Urothelium cell line (cell line): ENCODE data around the gene USP51.
"Not testable (repeated sequence)": the region's sequence is repeated elsewhere in the genome, so short reads cannot be mapped to it uniquely, and the experiment has no call there.

Experiments
- DNase-seq: peaks from one replicate; pipeline ENCODE4 v3.0.0; 2011; ENCODE audit warnings: low spot score, mixed read lengths
- FAIRE-seq: peaks from 2 replicates; lab custom pipeline; 2011; peaks lifted over from hg19 to GRCh38; lab: Jason Lieb, UNC

The USP51 gene

DNA sequence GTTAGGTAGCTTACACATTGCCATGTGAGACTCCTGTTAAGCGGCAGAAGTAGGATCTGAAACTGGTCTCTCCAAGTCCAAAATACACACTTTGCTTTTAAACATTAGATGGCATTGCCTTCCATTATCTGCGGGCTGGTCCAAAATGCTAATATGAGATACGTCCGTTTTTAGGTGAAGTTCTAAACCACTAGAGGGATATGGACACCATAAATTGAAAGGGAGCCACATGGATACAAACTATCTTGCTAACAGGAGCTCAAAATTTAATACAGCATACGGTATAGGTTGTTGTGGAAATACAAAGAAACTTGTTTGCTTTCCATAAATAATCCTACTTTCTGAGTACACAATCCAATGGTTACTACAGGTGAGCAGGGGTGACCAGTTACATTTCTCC, 23.9 kb downstream of the USP51 start:
- not testable (repeated sequence) for FAIRE-seq, DNase-seq

GRCh38 chrX:55465108-55465507, 24.5 kb downstream of the USP51 start:
- DNase-seq, FAIRE-seq: not testable (repeated sequence)

DNA sequence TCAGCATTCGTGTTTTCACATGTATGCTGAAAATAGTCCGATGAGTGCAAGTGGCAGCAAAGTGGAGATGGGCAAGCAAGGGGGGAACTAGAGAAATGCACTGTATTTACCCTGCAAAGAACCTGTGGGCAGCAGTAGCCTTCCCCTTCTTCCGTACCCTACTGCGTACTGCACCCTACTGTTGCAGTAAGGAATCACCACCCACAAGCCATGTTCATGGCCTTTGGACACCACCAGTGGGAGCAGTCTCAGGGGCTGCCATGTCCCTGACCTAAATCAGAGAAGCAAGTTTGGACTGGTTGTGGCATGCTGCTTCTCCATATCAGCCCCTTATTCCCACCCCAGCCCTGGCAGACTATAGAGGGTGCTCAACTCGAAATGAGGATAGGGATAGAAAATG, 25.6 kb downstream of the USP51 start:
- not testable (repeated sequence) for FAIRE-seq, DNase-seq

DNA sequence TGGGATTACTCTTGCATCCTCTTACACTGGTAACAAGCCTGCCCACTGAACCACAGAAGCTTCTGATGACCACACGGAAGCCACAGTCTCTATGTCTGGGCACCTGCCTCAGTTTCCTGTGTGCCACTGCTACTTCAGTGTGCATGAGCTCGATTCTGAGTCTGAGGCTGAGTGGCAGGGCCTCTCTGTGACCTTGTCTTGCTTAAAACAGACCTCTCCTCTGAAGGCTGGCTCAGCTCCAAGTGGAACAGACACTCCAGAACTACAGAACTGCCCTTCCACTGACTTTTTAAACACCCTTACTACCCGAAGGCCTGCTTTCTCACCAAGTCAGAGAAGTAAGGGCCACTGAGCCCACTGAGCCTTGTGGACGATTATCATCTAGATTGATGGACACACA, 29.7 kb downstream of the USP51 start:
- DNase-seq, FAIRE-seq: not testable (repeated sequence)

- DNase-seq, FAIRE-seq: not testable (repeated sequence)
Observed at GRCh38 chrX:55459426-55459825, 30.2 kb downstream of the USP51 start.

DNA sequence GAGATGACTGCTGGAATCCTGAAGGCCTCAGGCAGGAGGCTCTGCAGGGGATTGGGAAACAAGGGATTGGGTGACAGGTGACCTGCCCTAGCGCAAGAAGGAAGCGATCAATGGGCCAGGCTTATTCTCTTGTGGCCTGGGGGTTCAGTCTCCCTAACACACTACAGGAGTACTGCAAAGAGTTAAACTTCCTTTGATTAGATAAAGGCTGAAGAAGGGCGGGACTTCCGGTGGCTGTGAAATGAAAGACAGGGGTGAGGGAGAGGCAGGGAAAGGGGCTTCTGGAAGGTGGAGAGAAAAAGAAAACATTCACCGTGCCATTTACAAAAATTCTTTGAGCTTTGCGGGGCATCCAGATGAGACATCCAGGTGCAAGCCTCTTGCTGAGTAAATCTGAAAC, 33.9 kb downstream of the USP51 start:
- not testable (repeated sequence) for DNase-seq, FAIRE-seq

DNA sequence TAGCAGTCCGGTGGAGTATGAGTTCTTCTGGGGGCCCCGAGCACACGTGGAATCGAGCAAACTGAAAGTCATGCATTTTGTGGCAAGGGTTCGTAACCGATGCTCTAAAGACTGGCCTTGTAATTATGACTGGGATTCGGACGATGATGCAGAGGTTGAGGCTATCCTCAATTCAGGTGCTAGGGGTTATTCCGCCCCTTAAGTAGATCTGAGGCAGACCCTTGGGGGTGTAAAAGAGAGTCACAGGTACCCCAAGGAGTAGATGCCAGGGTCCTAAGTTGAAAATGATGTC, 36.9 kb downstream of the USP51 start:
- peak; percentile 1 for DNase-seq

DNA sequence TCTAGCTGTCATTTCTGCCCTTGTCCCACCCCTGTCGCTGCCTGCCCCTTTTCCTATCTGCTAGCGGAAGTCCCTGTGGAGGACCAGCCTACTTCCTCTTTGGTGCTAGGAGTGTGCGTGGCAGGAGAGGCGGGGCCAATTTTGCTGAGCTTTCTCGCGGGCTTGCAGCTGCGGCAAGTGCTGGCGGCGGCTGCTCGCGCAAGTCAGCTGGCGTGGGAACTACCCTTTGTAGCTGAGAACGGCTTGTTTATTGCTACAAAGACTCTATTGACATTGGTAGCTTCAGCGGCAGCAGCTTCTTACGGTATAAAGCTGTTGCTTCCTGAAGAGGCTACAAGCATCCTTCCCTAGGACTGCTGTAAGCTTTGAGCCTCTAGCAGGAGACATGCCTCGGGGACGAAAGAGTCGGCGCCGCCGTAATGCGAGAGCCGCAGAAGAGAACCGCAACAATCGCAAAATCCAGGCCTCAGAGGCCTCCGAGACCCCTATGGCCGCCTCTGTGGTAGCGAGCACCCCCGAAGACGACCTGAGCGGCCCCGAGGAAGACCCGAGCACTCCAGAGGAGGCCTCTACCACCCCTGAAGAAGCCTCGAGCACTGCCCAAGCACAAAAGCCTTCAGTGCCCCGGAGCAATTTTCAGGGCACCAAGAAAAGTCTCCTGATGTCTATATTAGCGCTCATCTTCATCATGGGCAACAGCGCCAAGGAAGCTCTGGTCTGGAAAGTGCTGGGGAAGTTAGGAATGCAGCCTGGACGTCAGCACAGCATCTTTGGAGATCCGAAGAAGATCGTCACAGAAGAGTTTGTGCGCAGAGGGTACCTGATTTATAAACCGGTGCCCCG, 37.4 kb downstream of the USP51 start, which contains the start of gene MAGEH1:
TSS of gene MAGEH1 (plus strand) at position 138 of the 843 bp plus-strand sequence. CDS start at position 386, 248 bp downstream.
- FAIRE-seq, result no peak
- peak; percentile 77 for DNase-seq

More for the DNA sequence above, 36.9 kb downstream of the USP51 start:
- no peak for FAIRE-seq

GRCh38 chrX:55451626-55451989, 38.0 kb downstream of the USP51 start:
- FAIRE-seq (no peak), DNase-seq (no peak)

GRCh38 chrX:55451141-55451540, 38.5 kb downstream of the USP51 start:
- FAIRE-seq, result no peak
- no peak for DNase-seq

GRCh38 chrX:55450259-55450658, 39.4 kb downstream of the USP51 start:
- DNase-seq, result peak; percentile 14
- no peak for FAIRE-seq

GRCh38 chrX:55443468-55443867, 46.2 kb downstream of the USP51 start:
- FAIRE-seq, DNase-seq: not testable (repeated sequence)
